Esophagus muscularis mucosa (tissue), 4 donors: ENCODE data around the gene SUMO3. TPM values are rescaled to one million over a fixed set of nuclear protein-coding genes. Genes with fewer than 3 reads are reported as not detected.
"Not testable (repeated sequence)": the region's sequence is repeated elsewhere in the genome, so short reads cannot be mapped to it uniquely, and the experiment has no call there.

Experiments
- DNase-seq: peaks from one replicate; pipeline ENCODE4 v3.0.0-alpha.2; 2017; ENCODE audit errors: extremely low spot score
- H3K27ac ChIP-seq, 4 donors: fragments of 200-600 bp; sonication (generic); replicated peaks in 1 of 4; 1 replicate in 3 of 4; 2 replicates in 1 of 4; pipeline ENCODE4 v1.5.1; 2016 to 2019; ENCODE audit warnings: mild to moderate bottlenecking in 1 of 4
- H3K27me3 ChIP-seq, 4 donors: fragments of 200-600 bp; sonication (generic); one replicate each; pipeline versions ENCODE4 v1.5.1 to v1.6.0; 2016 to 2019
- H3K36me3 ChIP-seq, 4 donors: fragments of 200-600 bp; sonication (generic); one replicate each; pipeline ENCODE4 v1.5.1; 2016 to 2019
- H3K4me1 ChIP-seq, 4 donors: fragments of 200-600 bp; sonication (generic); one replicate each; pipeline ENCODE4 v1.5.1; 2016 to 2019
- H3K4me3 ChIP-seq, 4 donors: fragments of 200-600 bp; sonication (generic); 1 replicate in 2 of 4; 2 replicates in 2 of 4; pipeline ENCODE4 v1.5.1; 2016 to 2019; ENCODE audit warnings: mild to moderate bottlenecking in 4 of 4, moderate library complexity in 1 of 4
- H3K9me3 ChIP-seq, 4 donors: fragments of 200-600 bp; sonication (generic); 1 replicate in 3 of 4; 2 replicates in 1 of 4; pipeline ENCODE4 v1.5.1; 2016 to 2019
- CTCF ChIP-seq, 3 experiments: fragments of 200-600 bp in 2 of 3; fragments of 450-650 bp in 1 of 3; sonication (generic) in 2 of 3; IDR thresholded peaks; one replicate each; pipeline ENCODE4 v1.5.1; 2017 to 2019; ENCODE audit warnings: antibody characterized with exemption in 3 of 3, mild to moderate bottlenecking in 2 of 3, moderate library complexity in 1 of 3
- EP300 ChIP-seq: sonication (generic); formaldehyde crosslinking; IDR thresholded peaks from one replicate; pipeline ENCODE4 v1.6.1; 2017; ENCODE audit warnings: antibody characterized with exemption
- POLR2A ChIP-seq: fragments of 450-650 bp; IDR thresholded peaks from one replicate; pipeline ENCODE4 v1.6.1; 2017; ENCODE audit warnings: antibody characterized with exemption, moderate library complexity, mild to moderate bottlenecking, low read depth
- POLR2AphosphoS5 ChIP-seq, 2 donors: sonication (generic); formaldehyde crosslinking; IDR thresholded peaks; one replicate each; pipeline ENCODE4 v1.6.1; 2017; ENCODE audit warnings: antibody characterized with exemption in 2 of 2
- WGBS: methylation state at CpG from one replicate; pipeline ENCODE4 v1.1.5; 2018; 5-methylcytosine and 5-hydroxymethylcytosine counted together
- intact Hi-C: fragments of 100-400 bp; cut with DNase I; formaldehyde crosslinking; loops from one replicate; pipeline ENCODE4 v1.15.1; 2023
- total RNA-seq, 4 donors: library from RNA; depleted of rRNA; stranded (reverse); fragments of >200 nt; gene quantifications; one replicate each; pipeline versions ENCODE4 v1.1.0 to v1.2.1, GENCODE V29; 2016

Gene SUMO3
- total RNA-seq, 4 donors from 2014 or later = 46.1 to 52.2 (median 48.6) TPM

- TF ChIP-seq CTCF (IDR thresholded peaks at IDR 0.05) (no peak), EP300 (no peak), POLR2AphosphoS5 (IDR thresholded peaks at IDR 0.05) (no peak), POLR2A (no peak)
- WGBS = 91% methylated on average over 25 of the region's 29 CpGs
- DNase-seq = no peak
Observed at GRCh38 chr21:44834951-44835646, 17.2 kb upstream of the SUMO3 start.

GRCh38 chr21:44834231-44834950 lies 16.5 kb upstream of the SUMO3 start:
- no peaks in the 10 kb centered on the region for H3K27me3 ChIP-seq
- H3K36me3 ChIP-seq = no peaks in the 10 kb centered on the region
- no peak overlapping the region for H3K4me3 ChIP-seq
- H3K27ac ChIP-seq = no peak overlapping the region
- WGBS = 86% methylated on average over 20 of the region's 26 CpGs
- TF ChIP-seq EP300 (no peak), POLR2AphosphoS5 (IDR thresholded peaks at IDR 0.05) (no peak), POLR2A (no peak), CTCF (IDR thresholded peaks at IDR 0.05) (no peak)
- H3K9me3 ChIP-seq = peaks cover 0 to 3% (median under 1%) of the 10 kb centered on the region in 4 donors
- no peak for DNase-seq
- intact Hi-C loops = no loop called here
- peaks cover 5 to 10% (median 9%) of the 10 kb centered on the region in 4 donors for H3K4me1 ChIP-seq

More at GRCh38 chr21:44834951-44835646, 17.2 kb upstream of the SUMO3 start:
- no peak overlapping the region for H3K4me3 ChIP-seq
- peaks cover 5 to 10% (median 9%) of the 10 kb centered on the region in 4 donors for H3K4me1 ChIP-seq
- H3K36me3 ChIP-seq = no peaks in the 10 kb centered on the region
- H3K9me3 ChIP-seq = no peaks in the 10 kb centered on the region
- intact Hi-C loops = no loop called here
- no peaks in the 10 kb centered on the region for H3K27me3 ChIP-seq
- no peak overlapping the region for H3K27ac ChIP-seq

GRCh38 chr21:44833663-44834062 lies 15.8 kb upstream of the SUMO3 start:
- Histone ChIP-seq H3K9me3 (peaks cover 0 to 10% (median 5%) of the 10 kb centered on the region in 4 donors), H3K4me3 (no peak overlapping the region), H3K27ac (no peak overlapping the region), H3K27me3 (no peaks in the 10 kb centered on the region), H3K4me1 (peaks cover 5 to 10% (median 9%) of the 10 kb centered on the region in 4 donors), H3K36me3 (no peaks in the 10 kb centered on the region)
- intact Hi-C loops = no loop called here
- no peak for DNase-seq
- WGBS = 86% methylated on average over 5 of the region's 5 CpGs
- TF ChIP-seq CTCF (IDR thresholded peaks at IDR 0.05) (no peak), POLR2A (no peak), EP300 (no peak), POLR2AphosphoS5 (IDR thresholded peaks at IDR 0.05) (no peak)

GRCh38 chr21:44832516-44833255 lies 14.8 kb upstream of the SUMO3 start:
- H3K9me3 ChIP-seq = peaks cover 0 to 19% (median 14%) of the 10 kb centered on the region in 4 donors
- H3K4me1 ChIP-seq, intact Hi-C loops, DNase-seq, H3K27ac ChIP-seq, H3K4me3 ChIP-seq, H3K27me3 ChIP-seq, H3K36me3 ChIP-seq: not testable (repeated sequence)
- 86% methylated on average over 23 of the region's 23 CpGs for WGBS
